Measurements from ENCODE around the gene MACROH2A1. TPM values are rescaled to one million over a fixed set of nuclear protein-coding genes. Genes with fewer than 3 reads are reported as not detected.

MACROH2A1 gene
- total and polyA plus RNA-seq, 2 of the 4 experiments (the other 2 are of a cell fraction): 122 to 126 TPM

DNA sequence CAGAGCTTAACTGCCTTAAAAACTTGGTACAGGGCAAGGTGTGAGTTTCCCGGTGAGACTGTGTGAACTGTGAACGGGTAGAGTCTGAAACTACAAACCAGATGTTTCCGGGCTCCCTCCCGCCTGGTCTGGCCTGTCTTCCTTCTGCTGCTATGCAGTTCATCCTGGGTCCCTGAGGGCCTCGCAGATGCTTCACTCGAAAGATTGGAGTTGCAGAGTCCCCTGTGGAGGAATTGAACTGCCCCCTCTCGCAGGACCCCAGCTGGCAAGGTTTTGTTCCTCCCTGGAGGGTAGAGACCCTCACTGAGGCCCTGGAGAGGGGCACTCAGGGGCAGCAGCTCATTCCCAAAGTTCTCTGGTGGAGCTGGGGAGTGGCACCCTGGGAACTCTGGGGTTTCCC lies 47.6 kb upstream of the MACROH2A1 start:
- no peak overlapping the region for H2BK15ac ChIP-seq (ENCODE audit: low read depth, low read length)
- no peaks in the 10 kb centered on the region for H3K79me1 ChIP-seq (ENCODE audit: low read depth in 1 of 2, low read length in 2 of 2)
- H2AK9ac ChIP-seq (replicated peaks; ENCODE audit: low read depth, low read length, poor library complexity): no peak overlapping the region
- POLR2A ChIA-PET (ENCODE audit: unreplicated experiment): no interaction called here
- no peak overlapping the region for H2AK5ac ChIP-seq (ENCODE audit: low read depth, low read length)
- no peak overlapping the region for H4K91ac ChIP-seq (ENCODE audit: insufficient read depth, low read depth, low read length)
- peaks cover 36% of the 10 kb centered on the region for H3K27me3 ChIP-seq (ENCODE audit: control insufficient read depth, insufficient read depth, low read length)
- no peak overlapping the region for H2BK20ac ChIP-seq (ENCODE audit: low read depth, low read length)
- no TSS peak for BruUV-seq (replicated peaks)
- no peak overlapping the region for H3K9ac ChIP-seq (ENCODE audit: low read depth, low read length)
- no peaks in the 10 kb centered on the region; the same call in 1 of the 2 replicates for H3K9me3 ChIP-seq (ENCODE audit: control insufficient read depth, insufficient read depth, low read length)
- no peak overlapping the region for H3K23ac ChIP-seq (ENCODE audit: low read depth, low read length)
- H3K14ac ChIP-seq (replicated peaks; ENCODE audit: low read depth, low read length): no peak overlapping the region
- no peak overlapping the region for H3K18ac ChIP-seq (ENCODE audit: low read depth, low read length)
- no peak overlapping the region for H2BK120ac ChIP-seq (ENCODE audit: low read depth, low read length)
- H3K9me1 ChIP-seq (ENCODE audit: insufficient read depth, low read length): no peaks in the 10 kb centered on the region
- H2AFZ ChIP-seq (replicated peaks; ENCODE audit: low read length, poor library complexity): no peak overlapping the region
- H3K36me3 ChIP-seq (ENCODE audit: control insufficient read depth, insufficient read depth, low read length): no peaks in the 10 kb centered on the region
- DNase-seq (no peak), ATAC-seq (ENCODE audit: low read depth) (no peak)
- peaks cover 2% of the 10 kb centered on the region; the same call in 1 of the 2 replicates for H3K4me1 ChIP-seq (ENCODE audit: control insufficient read depth, insufficient read depth, low read length)
- no peak overlapping the region for H3K4me3 ChIP-seq (ENCODE audit: insufficient read depth, low read depth, low read length)
- CTCF ChIA-PET: interaction anchor here (1.2 kb wide), 1 partner anchor 11 kb away, joined by 3 read pairs; no protein-coding TSS in a partner anchor
- no peak overlapping the region for H4K5ac ChIP-seq (ENCODE audit: low read depth, low read length)
- H3K4me2 ChIP-seq (ENCODE audit: low read depth, low read length): no peak overlapping the region
- no peak overlapping the region for H3K27ac ChIP-seq (ENCODE audit: insufficient read depth, low read length)
- dilution Hi-C loops (cut with HindIII; ENCODE audit: low sequenced_read_pairs, unreplicated experiment): no loop called here
- H3K56ac ChIP-seq (ENCODE audit: extremely low read depth, insufficient read depth, low read length): no peak overlapping the region
- no peak overlapping the region for H2BK5ac ChIP-seq (ENCODE audit: low read depth, low read length, poor library complexity, severe bottlenecking)
- H4K8ac ChIP-seq (ENCODE audit: low read depth in 2 of 2, low read length in 2 of 2): no peak overlapping the region
- in situ Hi-C loops (cut with MboI; ENCODE audit: low sequenced_read_pairs): no loop called here
- H4K20me1 ChIP-seq (ENCODE audit: insufficient read depth, low read length): no peaks in the 10 kb centered on the region
- TF ChIP-seq CHD1 (IDR thresholded peaks at IDR 0.05; ENCODE audit: low read depth, low read length): no peak
- H3K4ac ChIP-seq (ENCODE audit: low read depth, low read length): no peak overlapping the region
- intact Hi-C loops (cut with micrococcal nuclease): no loop called here
- 100% methylated on average over 1 of the region's 7 CpGs; no CpG with 5 or more reads in 1 of the 2 experiments for WGBS, 2 experiments (ENCODE audit: extremely low coverage in 2 of 2, insufficient read length in 1 of 2)

Data from IMR-90 (cell line).